Head of caudate nucleus (tissue), 42 donors: ENCODE measurements around the gene CDH13.

ENCODE experiments used
- DNase-seq, 42 donors: peaks; one replicate each; pipeline versions ENCODE4 v3.0.0 to v3.0.0-alpha.2; 2020 to 2021; ENCODE audit warnings: mixed read lengths in 7 of 42
- intact Hi-C: fragments of 100-400 bp; cut with DNase I; formaldehyde crosslinking; loops from one replicate; pipeline ENCODE4 v1.15.0; 2022

Gene CDH13

DNA sequence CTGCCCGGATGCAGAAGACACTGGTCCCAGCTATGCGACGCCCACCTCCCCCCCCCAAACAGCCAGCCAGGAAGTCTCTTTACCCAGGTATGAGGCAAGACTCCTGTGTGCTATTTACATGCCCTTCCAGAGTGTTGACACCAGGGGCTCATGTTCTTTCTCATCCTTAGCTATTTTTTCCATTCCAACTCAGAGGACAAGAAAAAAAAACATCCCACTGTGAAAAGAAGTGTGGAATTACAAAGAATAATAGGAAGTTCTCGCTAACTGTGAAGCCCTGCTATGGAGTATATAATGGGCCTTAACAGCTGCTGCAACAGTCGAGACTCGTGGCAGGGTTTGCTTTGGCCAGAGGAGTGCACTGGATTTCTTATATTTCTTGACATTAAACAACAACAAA lies 584.9 kb downstream of the CDH13 start:
- DNase-seq = no peak
- intact Hi-C loops = no loop called here

DNA sequence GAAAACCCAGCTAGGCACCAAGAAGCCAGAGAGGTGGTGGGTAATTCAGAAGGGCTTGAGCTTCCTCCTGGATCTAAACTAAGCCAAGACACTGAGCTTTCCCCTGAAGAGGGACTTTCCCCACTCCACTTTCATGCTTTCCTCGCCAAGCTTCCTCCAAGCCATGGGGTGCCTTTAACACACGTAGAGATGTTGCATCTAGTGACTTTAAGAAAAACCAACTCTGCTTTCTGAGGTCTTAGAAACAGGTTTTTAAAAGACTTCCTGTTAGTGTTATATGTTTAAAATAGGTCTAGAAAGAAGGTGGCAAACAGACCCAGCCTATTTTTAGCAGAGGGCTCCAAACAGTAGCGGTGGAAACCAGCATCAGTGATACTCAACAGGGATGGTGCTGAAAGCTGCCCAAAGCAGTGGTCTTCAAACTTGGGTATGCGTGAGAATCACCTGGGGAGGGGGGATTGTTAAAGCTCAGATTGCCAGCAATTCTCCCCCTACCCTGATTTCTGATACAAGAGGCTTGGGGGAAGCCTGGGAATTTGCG lies 585.6 kb downstream of the CDH13 start:
- no peak for DNase-seq
- intact Hi-C loops = no loop called here

DNA sequence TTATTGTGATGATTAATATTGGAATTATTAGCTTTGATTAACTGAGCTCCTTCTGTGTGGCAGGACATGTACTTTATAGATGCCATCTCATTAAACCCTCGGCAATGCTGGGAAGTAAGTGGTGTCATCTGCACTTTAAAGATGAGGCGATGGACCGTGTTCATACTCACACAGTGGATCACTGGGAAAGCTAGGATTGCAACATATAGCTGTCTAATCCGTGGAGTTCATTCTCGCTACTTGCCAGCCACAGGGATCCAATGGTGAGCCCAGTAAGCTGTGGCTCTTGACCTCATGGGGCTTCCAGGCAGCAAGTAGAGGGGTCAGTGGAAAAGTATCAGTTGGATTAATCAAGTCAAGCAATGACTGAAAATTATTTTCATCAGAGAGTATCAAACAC lies 587.9 kb downstream of the CDH13 start:
- no peak for DNase-seq
- intact Hi-C loops = no loop called here

DNA sequence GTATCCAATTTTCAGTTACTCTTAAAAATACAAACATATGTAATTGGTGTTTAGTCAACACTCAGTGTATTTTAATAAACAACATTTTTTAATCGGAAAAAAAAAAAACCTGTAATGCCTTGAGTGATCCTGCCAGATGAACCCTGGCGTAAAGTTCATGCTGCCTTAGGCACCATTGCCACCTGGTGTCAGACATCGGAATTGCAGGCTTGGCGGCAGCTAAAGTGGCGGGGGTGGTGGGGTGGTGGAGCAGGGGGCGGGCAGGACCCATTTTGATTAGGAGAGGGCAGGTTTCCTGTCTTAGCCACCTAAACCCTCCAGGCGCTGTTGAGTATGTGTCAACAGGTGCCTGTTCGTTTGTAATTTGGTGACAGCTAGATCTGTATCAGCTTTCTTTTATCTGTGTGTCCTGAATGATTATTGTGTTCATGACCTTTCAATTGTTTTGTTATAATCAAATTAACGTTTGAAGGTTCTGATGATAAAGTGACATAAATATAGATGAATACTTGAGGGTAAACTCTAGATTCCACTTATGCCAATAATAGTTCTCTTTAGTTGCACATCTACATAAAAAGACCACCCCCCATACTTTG lies 588.7 kb downstream of the CDH13 start:
- intact Hi-C loops = no loop called here
- DNase-seq = peak in 21 of 42 donors; percentile 4 to 65 (median 31)

- no peak for DNase-seq
- intact Hi-C loops = no loop called here
Observed at GRCh38 chr16:83219285-83219684, 592.5 kb downstream of the CDH13 start.

DNA sequence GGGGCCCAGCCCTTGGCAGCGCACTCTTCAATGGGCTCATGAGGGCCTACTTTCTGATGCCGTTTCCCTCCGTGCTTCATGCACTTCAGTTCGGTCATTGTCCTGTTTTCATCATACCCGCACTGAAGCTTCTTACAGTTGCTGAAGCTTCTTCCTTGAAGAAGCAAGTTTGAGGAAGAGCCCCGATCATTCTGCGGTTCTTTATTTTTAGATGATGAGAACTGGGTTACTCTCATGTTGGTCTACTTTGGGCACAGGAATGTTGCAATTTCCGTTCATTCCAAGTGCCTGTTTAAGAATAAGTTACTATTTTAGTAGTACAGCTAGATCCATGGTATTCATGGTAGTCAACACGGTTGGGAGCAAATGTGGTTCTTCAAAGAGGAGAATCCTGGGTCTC lies 593.3 kb downstream of the CDH13 start:
- DNase-seq = no peak
- intact Hi-C loops = no loop called here

GRCh38 chr16:83224642-83225041 lies 597.9 kb downstream of the CDH13 start:
- no peak for DNase-seq
- intact Hi-C loops = no loop called here

GRCh38 chr16:83227336-83227735 lies 600.6 kb downstream of the CDH13 start:
- DNase-seq = no peak
- intact Hi-C loops = no loop called here

DNA sequence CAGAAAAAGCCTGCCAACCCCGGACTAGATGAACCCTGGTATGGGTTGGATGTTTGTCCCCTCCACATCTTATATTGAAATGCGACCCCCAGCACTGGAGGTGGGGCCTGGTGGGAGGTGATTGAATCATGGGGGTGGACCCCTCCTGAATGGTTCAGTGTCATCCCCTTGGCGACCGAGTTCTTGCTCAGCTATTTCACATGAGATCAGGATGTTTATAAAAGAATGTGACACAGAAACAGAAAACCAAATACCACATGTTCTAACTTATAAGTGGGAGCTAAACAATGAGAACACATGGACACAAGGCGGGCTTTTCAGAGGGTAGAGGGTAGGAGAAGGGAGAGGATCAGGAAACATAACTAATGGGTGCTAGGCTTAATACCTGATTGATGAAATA lies 605.0 kb downstream of the CDH13 start:
- intact Hi-C loops = no loop called here
- no peak for DNase-seq

- no peak for DNase-seq
- intact Hi-C loops = no loop called here
Observed at GRCh38 chr16:83233153-83233552, 606.4 kb downstream of the CDH13 start.

- no peak for DNase-seq
- intact Hi-C loops = no loop called here
Observed at GRCh38 chr16:83238949-83239691, 612.4 kb downstream of the CDH13 start.

GRCh38 chr16:83244057-83244456 lies 617.3 kb downstream of the CDH13 start:
- intact Hi-C loops = no loop called here
- DNase-seq = no peak

DNA sequence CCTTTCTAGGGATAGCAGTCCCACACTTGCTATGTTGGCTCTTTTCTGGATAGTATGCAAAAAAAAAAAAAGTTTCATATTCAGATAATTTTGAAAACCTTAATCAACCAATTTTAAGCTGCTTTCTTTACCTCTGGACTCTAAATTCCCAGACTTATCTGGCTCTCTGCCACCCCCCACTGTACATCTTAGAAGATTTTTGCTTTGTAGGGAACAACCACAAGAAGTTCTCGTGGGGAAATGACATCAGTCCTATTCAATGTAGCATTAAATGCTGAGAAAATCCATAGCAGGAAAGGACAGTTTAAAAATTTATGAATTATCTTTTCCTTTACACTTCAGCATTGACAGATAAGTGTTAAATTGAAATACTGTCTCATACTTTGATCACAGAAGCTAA lies 618.3 kb downstream of the CDH13 start:
- intact Hi-C loops = no loop called here
- DNase-seq = no peak

GRCh38 chr16:83247767-83248372 lies 621.1 kb downstream of the CDH13 start:
- DNase-seq = peak in 28 of 42 donors; percentile 5 to 64 (median 34)
- intact Hi-C loops = no loop called here

GRCh38 chr16:83248735-83249463 lies 622.1 kb downstream of the CDH13 start:
- DNase-seq = no peak
- intact Hi-C loops = no loop called here

DNA sequence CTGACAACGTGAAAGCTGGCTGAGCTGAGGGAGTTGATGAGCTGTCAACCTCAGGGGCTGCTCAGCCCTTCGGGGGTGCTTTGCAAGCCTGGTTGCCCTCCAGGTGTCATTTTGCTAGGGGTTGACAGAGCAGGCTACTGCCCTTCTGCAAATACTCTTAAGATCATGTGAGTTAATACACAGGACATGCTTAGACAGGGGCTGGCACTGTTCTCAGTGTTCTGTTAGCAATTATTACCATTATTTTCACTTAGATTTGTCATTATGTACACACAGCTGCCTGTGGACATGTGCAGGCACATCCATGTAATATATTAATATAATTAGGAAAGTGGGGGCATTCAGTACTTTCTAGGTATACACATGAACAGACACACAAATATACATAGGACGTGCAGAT lies 626.8 kb downstream of the CDH13 start:
- DNase-seq = no peak
- intact Hi-C loops = no loop called here

GRCh38 chr16:83258366-83258928 lies 631.7 kb downstream of the CDH13 start:
- no peak for DNase-seq
- intact Hi-C loops = no loop called here

DNA sequence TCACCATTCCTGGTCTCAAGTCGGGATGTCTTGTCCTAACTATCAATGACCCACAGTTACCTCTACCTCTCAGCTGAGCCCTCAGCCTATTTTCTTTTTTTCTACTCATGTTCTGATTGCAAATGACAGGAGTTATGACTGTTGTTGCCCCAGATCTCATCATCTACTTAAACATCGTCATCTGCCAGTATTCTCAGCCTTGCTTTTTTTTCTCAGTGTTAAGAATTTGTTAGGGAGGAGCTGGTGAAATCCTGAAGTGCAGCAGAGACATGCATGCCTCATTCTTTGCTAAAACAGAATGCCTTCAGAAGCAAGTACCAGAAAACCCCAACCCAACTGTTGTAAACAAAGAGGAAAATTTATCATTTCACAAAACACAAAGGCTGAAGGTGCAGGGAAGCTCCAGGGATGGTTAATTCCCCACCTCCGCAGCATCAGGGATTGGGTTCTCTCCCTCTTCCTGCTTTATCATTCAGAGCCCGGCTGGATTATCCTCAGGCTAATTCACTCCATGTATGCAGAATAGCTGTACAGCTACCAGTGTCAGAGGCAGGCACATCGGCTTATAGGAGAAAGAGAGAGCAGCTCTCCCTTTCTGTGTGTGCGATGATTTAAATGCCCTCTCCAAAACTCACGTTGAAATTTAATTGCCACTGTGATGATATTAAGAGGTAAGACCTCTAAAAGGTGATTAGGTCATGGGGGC lies 640.2 kb downstream of the CDH13 start:
- no peak for DNase-seq
- intact Hi-C loops = no loop called here

DNA sequence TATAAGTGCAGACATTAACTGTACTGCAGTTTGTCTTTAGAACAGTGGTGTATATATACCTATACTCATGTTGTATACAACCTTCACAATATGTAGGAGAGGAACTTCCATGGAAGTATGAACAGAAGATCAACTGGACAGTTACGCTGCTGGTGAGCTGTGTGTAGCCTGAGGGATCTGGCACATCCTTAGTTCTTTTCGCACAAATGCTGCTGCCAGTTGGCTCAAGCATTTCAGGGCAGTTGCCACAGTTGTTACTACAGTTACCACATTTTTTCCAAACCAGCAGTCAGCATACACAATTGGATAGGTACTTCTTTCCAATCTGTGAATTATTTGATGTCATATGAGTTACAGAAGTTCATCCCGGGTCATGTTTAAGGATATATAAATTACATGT lies 641.4 kb downstream of the CDH13 start:
- no peak for DNase-seq
- intact Hi-C loops = no loop called here
